Smooth muscle cell (in vitro differentiated cells): ENCODE data around the gene SLC15A2. TPM values are rescaled to one million over a fixed set of nuclear protein-coding genes. Genes with fewer than 3 reads are reported as not detected.

Experiments used
- DNase-seq: peaks from one replicate; lab custom pipeline; 2025; ENCODE audit not compliant: unreplicated experiment; lab: John Stamatoyannopoulos, UW
- H2AFZ ChIP-seq: fragments of 200-600 bp; sonication (generic); 2 replicates; pipeline ENCODE4 v1.6.0; 2016; ENCODE audit warnings: antibody characterized with exemption, low read depth, mild to moderate bottlenecking
- H3F3A ChIP-seq: fragments of 200-600 bp; sonication (generic); 2 replicates; pipeline ENCODE4 v1.6.0; 2017; ENCODE audit warnings: antibody characterized with exemption, low read depth
- H3K27ac ChIP-seq: fragments of 200-600 bp; sonication (generic); 2 replicates; pipeline ENCODE4 v1.5.1; 2016; ENCODE audit warnings: low read depth, mild to moderate bottlenecking
- H3K27me3 ChIP-seq: fragments of 200-600 bp; sonication (generic); 2 replicates; pipeline ENCODE4 v1.6.1; 2016; ENCODE audit warnings: low read depth, mild to moderate bottlenecking
- H3K36me3 ChIP-seq: fragments of 200-600 bp; sonication (generic); 2 replicates; pipeline ENCODE4 v1.5.1; 2016; ENCODE audit warnings: low read depth
- H3K4me1 ChIP-seq: fragments of 200-600 bp; sonication (generic); 2 replicates; pipeline ENCODE4 v1.5.1; 2016; ENCODE audit warnings: low read depth
- H3K4me2 ChIP-seq: fragments of 200-600 bp; sonication (generic); 2 replicates; pipeline ENCODE4 v1.6.0; 2016; ENCODE audit warnings: mild to moderate bottlenecking
- H3K4me3 ChIP-seq: fragments of 200-600 bp; sonication (generic); 2 replicates; pipeline ENCODE4 v1.5.1; 2016; ENCODE audit warnings: mild to moderate bottlenecking
- H3K79me2 ChIP-seq: fragments of 200-600 bp; sonication (generic); 2 replicates; pipeline ENCODE4 v1.6.0; 2016; ENCODE audit warnings: low read depth, mild to moderate bottlenecking
- H3K9ac ChIP-seq: fragments of 200-600 bp; sonication (generic); 2 replicates; pipeline ENCODE4 v1.6.0; 2016; ENCODE audit warnings: low read depth
- H3K9me3 ChIP-seq: fragments of 200-600 bp; sonication (generic); replicated peaks from 2 replicates; pipeline ENCODE4 v1.5.1; 2016; ENCODE audit warnings: low read depth
- H4K20me1 ChIP-seq: fragments of 200-600 bp; sonication (generic); 2 replicates; pipeline ENCODE4 v1.6.0; 2016; ENCODE audit warnings: low read depth
- CTCF ChIP-seq: fragments of 200-600 bp; sonication (generic); IDR thresholded peaks from 2 replicates; pipeline ENCODE4 v1.5.1; 2017; ENCODE audit warnings: borderline replicate concordance, mild to moderate bottlenecking, antibody characterized with exemption; ENCODE audit not compliant: insufficient read depth, poor library complexity, severe bottlenecking
- WGBS: methylation state at CpG from one replicate; pipeline ENCODE4 v1.1.7; 2016; ENCODE audit warnings: low lambda C conversion rate; 5-methylcytosine and 5-hydroxymethylcytosine counted together
- polyA plus RNA-seq: library from polyadenylated mRNA; unstranded; fragments of >200 nt; fragmentation: Nextera tagmentation; extraction: Ambion mirVana; gene quantifications from 2 replicates; pipeline ENCODE4 v1.2.1, GENCODE V29; 2016
- total RNA-seq: library from RNA; depleted of rRNA; stranded (reverse); fragments of >200 nt; gene quantifications from 2 replicates; pipeline ENCODE4 v1.2.3, GENCODE V29; 2014

The SLC15A2 gene
- total and polyA plus RNA-seq, 2 experiments from 2014 or later: 0.07 to 0.36 TPM

- no peak overlapping the region for H3K4me3 ChIP-seq
- no peak for DNase-seq
- WGBS: 97% methylated on average over 31 of the region's 31 CpGs
- no peak overlapping the region for H3K27ac ChIP-seq
- H3K27me3 ChIP-seq: no peaks in the 10 kb centered on the region
- no peak overlapping the region for H3K4me2 ChIP-seq
- no peaks in the 10 kb centered on the region for H3K9me3 ChIP-seq
- peaks cover 10% of the 10 kb centered on the region for H3K4me1 ChIP-seq
- no peaks in the 10 kb centered on the region for H3K79me2 ChIP-seq
- H3K36me3 ChIP-seq: no peaks in the 10 kb centered on the region
- H3F3A ChIP-seq: peaks cover 15% of the 10 kb centered on the region
- TF ChIP-seq CTCF: no peak
- no peak overlapping the region for H2AFZ ChIP-seq
- H3K9ac ChIP-seq: no peak overlapping the region
- no peaks in the 10 kb centered on the region for H4K20me1 ChIP-seq
Measured at GRCh38 chr3:121992601-121993560, 98.7 kb downstream of the SLC15A2 start.

Other genes starting within 250 kb of the SLC15A2 start
- 1.3 and 3.5 TPM in 2 replicates for gene HCLS1, start 233.5 kb upstream of the SLC15A2 start, total RNA-seq
- gene HCLS1, start 233.5 kb upstream of the SLC15A2 start, polyA plus RNA-seq: 1.1 and 2.7 TPM in 2 replicates
- 68.5 and 84.8 TPM in 2 replicates for gene GOLGB1, start 144.7 kb upstream of the SLC15A2 start, total RNA-seq
- gene GOLGB1, start 144.7 kb upstream of the SLC15A2 start, polyA plus RNA-seq: 41.9 and 51.1 TPM in 2 replicates
- 19.2 and 22.3 TPM in 2 replicates for gene IQCB1, start 59.3 kb upstream of the SLC15A2 start, total RNA-seq
- gene IQCB1, start 59.3 kb upstream of the SLC15A2 start, polyA plus RNA-seq: 14.2 and 20.1 TPM in 2 replicates
- 4.1 and 7.3 TPM in 2 replicates for gene EAF2, start 59.2 kb upstream of the SLC15A2 start, total RNA-seq
- gene EAF2, start 59.2 kb upstream of the SLC15A2 start, polyA plus RNA-seq: 5.1 and 6.5 TPM in 2 replicates
- 1.4 TPM in 1 of 2 replicates, not detected in the other for gene ILDR1, start 127.8 kb downstream of the SLC15A2 start, total RNA-seq
- 1.4 TPM in 1 of 2 replicates, not detected in the other for gene ILDR1, start 127.8 kb downstream of the SLC15A2 start, polyA plus RNA-seq
- gene CD86, start 161.0 kb downstream of the SLC15A2 start, total RNA-seq: not detected in 2 replicates
- not detected in 2 replicates for gene CD86, start 161.0 kb downstream of the SLC15A2 start, polyA plus RNA-seq